NCI-H2081 treated with DMSO at 0.1 percent for 48 hours (cell line): ENCODE measurements around the gene ANKLE2.

Experiments used
- DNase-seq: peaks from one replicate; lab custom pipeline; 2025; lab: John Stamatoyannopoulos, UW

Gene ANKLE2

GRCh38 chr12:132687211-132688164, 74.1 kb downstream of the ANKLE2 start, which contains the start of the genes POLE and PXMP2:
Gene POLE (minus strand): TSS chr12:132687342. CDS start chr12:132687315, 27 bp downstream.
Gene PXMP2 (plus strand): TSS chr12:132687587. CDS start chr12:132687671, 84 bp downstream.
- DNase-seq = peak; percentile 79

GRCh38 chr12:132686825-132687210, 74.8 kb downstream of the ANKLE2 start:
- DNase-seq = no peak

- no peak for DNase-seq
These were observed 76.2 kb downstream of the ANKLE2 start for GRCh38 chr12:132685400-132685799.

- no peak for DNase-seq
These were observed 84.1 kb downstream of the ANKLE2 start for GRCh38 chr12:132677492-132677891.

- no peak for DNase-seq
These were observed 85.7 kb downstream of the ANKLE2 start for GRCh38 chr12:132675757-132676432.
